Thyroid gland (tissue), 4 donors: Measurements from ENCODE around the gene ZWILCH. TPM values are rescaled to one million over a fixed set of nuclear protein-coding genes. Genes with fewer than 3 reads are reported as not detected.

Experiments
- DNase-seq, 2 donors: peaks; one replicate each; pipeline ENCODE4 v3.0.0-alpha.2; 2019
- H3K27ac ChIP-seq, 3 donors: fragments of 200-600 bp; sonication (generic); 1 replicate in 2 of 3; 2 replicates in 1 of 3; pipeline ENCODE4 v1.5.1; 2016 to 2019; ENCODE audit warnings: mild to moderate bottlenecking in 1 of 3, moderate library complexity in 1 of 3
- H3K27me3 ChIP-seq: fragments of 200-600 bp; sonication (generic); one replicate; pipeline ENCODE4 v1.5.1; 2019
- H3K36me3 ChIP-seq, 2 donors: fragments of 200-600 bp; sonication (generic); one replicate each; pipeline ENCODE4 v1.5.1; 2016 to 2019
- H3K4me1 ChIP-seq, 2 donors: fragments of 200-600 bp; sonication (generic); one replicate each; pipeline ENCODE4 v1.5.1; 2017 to 2019
- H3K4me3 ChIP-seq, 3 donors: fragments of 200-600 bp; sonication (generic); replicated peaks in 1 of 3; 1 replicate in 2 of 3; 2 replicates in 1 of 3; pipeline ENCODE4 v1.5.1; 2016; ENCODE audit warnings: mild to moderate bottlenecking in 1 of 3
- H3K9me3 ChIP-seq: fragments of 200-600 bp; sonication (generic); one replicate; pipeline ENCODE4 v1.5.1; 2017
- CTCF ChIP-seq, 6 experiments: fragments of 200-600 bp in 3 of 6; fragments of 450-650 bp in 3 of 6; sonication (generic) in 3 of 6; IDR thresholded peaks; one replicate each; pipeline ENCODE4 v1.5.1; 2016 to 2019; ENCODE audit warnings: antibody characterized with exemption in 6 of 6, mild to moderate bottlenecking in 2 of 6, inconsistent platforms in 1 of 6, moderate library complexity in 1 of 6
- POLR2A ChIP-seq, 2 donors: fragments of 450-650 bp; IDR thresholded peaks; one replicate each; pipeline ENCODE4 v1.6.1; 2017; ENCODE audit warnings: antibody characterized with exemption in 2 of 2, mild to moderate bottlenecking in 2 of 2, moderate library complexity in 1 of 2
- WGBS, 2 donors: methylation state at CpG; one replicate each; pipeline ENCODE4 v1.1.5; 2017; 5-methylcytosine and 5-hydroxymethylcytosine counted together
- intact Hi-C: fragments of 100-400 bp; cut with DNase I; formaldehyde crosslinking; loops from one replicate; pipeline ENCODE4 v1.15.1; 2023
- total RNA-seq, 4 donors: library from RNA; depleted of rRNA; stranded (reverse); fragments of >200 nt; gene quantifications; one replicate each; pipeline ENCODE4 v1.2.3, GENCODE V29; 2016

The ZWILCH gene
- total RNA-seq, 4 donors from 2014 or later = 3.8 to 6.4 (median 5.3) TPM

GRCh38 chr15:66572146-66572545 is 67.0 kb downstream of the ZWILCH start:
- H3K4me3 ChIP-seq = no peak overlapping the region
- H3K36me3 ChIP-seq = no peaks in the 10 kb centered on the region
- H3K27me3 ChIP-seq = no peaks in the 10 kb centered on the region
- no peak for DNase-seq
- TF ChIP-seq CTCF (IDR thresholded peaks at IDR 0.05) (no peak), POLR2A (IDR thresholded peaks at IDR 0.05) (no peak)
- H3K27ac ChIP-seq = no peak overlapping the region
- WGBS, 2 donors = 83 to 91% methylated on average over 4 of the region's 4 CpGs
- no peaks in the 10 kb centered on the region for H3K9me3 ChIP-seq
- intact Hi-C loops = no loop called here
- H3K4me1 ChIP-seq = no peaks in the 10 kb centered on the region

- no peaks in the 10 kb centered on the region for H3K27me3 ChIP-seq
- no peak for TF ChIP-seq POLR2A (IDR thresholded peaks at IDR 0.05)
- TF ChIP-seq CTCF (IDR thresholded peaks at IDR 0.05) = no peak
- H3K4me3 ChIP-seq = no peak overlapping the region
- no peaks in the 10 kb centered on the region for H3K36me3 ChIP-seq
- 94 to 95% methylated on average over 7 of the region's 7 CpGs for WGBS, 2 donors
- H3K27ac ChIP-seq = no peak overlapping the region
- DNase-seq = no peak
- intact Hi-C loops = no loop called here
- no peaks in the 10 kb centered on the region for H3K4me1 ChIP-seq
- H3K9me3 ChIP-seq = no peaks in the 10 kb centered on the region
These were observed 68.2 kb downstream of the ZWILCH start for GRCh38 chr15:66573348-66573718.

GRCh38 chr15:66573719-66574595 is 68.8 kb downstream of the ZWILCH start:
- 66 to 73% methylated on average over 10 of the region's 10 CpGs for WGBS, 2 donors
- no peak for DNase-seq
- H3K27me3 ChIP-seq = no peaks in the 10 kb centered on the region

GRCh38 chr15:66574596-66574950 is 69.4 kb downstream of the ZWILCH start:
- H3K9me3 ChIP-seq = no peaks in the 10 kb centered on the region
- no peaks in the 10 kb centered on the region for H3K27me3 ChIP-seq
- no peak overlapping the region for H3K27ac ChIP-seq
- no peak overlapping the region for H3K4me3 ChIP-seq
- no peak for TF ChIP-seq POLR2A (IDR thresholded peaks at IDR 0.05)
- no peak for TF ChIP-seq CTCF (IDR thresholded peaks at IDR 0.05)
- H3K36me3 ChIP-seq = no peaks in the 10 kb centered on the region
- intact Hi-C loops = no loop called here
- 79 to 83% methylated on average over 2 of the region's 2 CpGs for WGBS, 2 donors
- no peak for DNase-seq
- H3K4me1 ChIP-seq = no peaks in the 10 kb centered on the region

More at GRCh38 chr15:66573719-66574595, 68.8 kb downstream of the ZWILCH start:
- TF ChIP-seq CTCF (IDR thresholded peaks at IDR 0.05) = no peak
- TF ChIP-seq POLR2A (IDR thresholded peaks at IDR 0.05) = no peak
- Histone ChIP-seq H3K4me3 (no peak overlapping the region), H3K27ac (no peak overlapping the region), H3K9me3 (no peaks in the 10 kb centered on the region), H3K4me1 (no peaks in the 10 kb centered on the region), H3K36me3 (no peaks in the 10 kb centered on the region)
- intact Hi-C loops = no loop called here

- intact Hi-C loops = no loop called here
- 79 to 81% methylated on average over 6 to 10 of the region's 10 CpGs for WGBS, 2 donors
- H3K27me3 ChIP-seq = no peaks in the 10 kb centered on the region
- TF ChIP-seq POLR2A (IDR thresholded peaks at IDR 0.05) (no peak), CTCF (IDR thresholded peaks at IDR 0.05) (no peak)
- no peaks in the 10 kb centered on the region for H3K9me3 ChIP-seq
- H3K4me3 ChIP-seq = no peak overlapping the region
- H3K27ac ChIP-seq = no peak overlapping the region
- no peaks in the 10 kb centered on the region for H3K4me1 ChIP-seq
- DNase-seq = no peak
- H3K36me3 ChIP-seq = no peaks in the 10 kb centered on the region
These were observed 73.3 kb downstream of the ZWILCH start for GRCh38 chr15:66578286-66578875.
